GM12878 (cell line): ENCODE data around the gene CFHR5. TPM values are rescaled to one million over a fixed set of nuclear protein-coding genes. Genes with fewer than 3 reads are reported as not detected.

ENCODE experiments used
- ATAC-seq: fragments of 200-7000 bp; cut with Tn5 transposase; 3 replicates; pipeline ENCODE4 v1.9.1; 2020; ENCODE audit warnings: mild to moderate bottlenecking, moderate library complexity
- BruUV-seq: library from RNA; stranded (reverse); fragments of 400-500 nt; replicated peaks from 2 replicates; lab custom pipeline; 2021; lab: Mats Ljungman, UMichigan
- CTCF ChIA-PET: fragments of 300-600 bp; sonication (Branson Sonifier 250); formaldehyde crosslinking; extraction: SDS; loops from one replicate; lab custom pipeline; 2021; ENCODE audit warnings: inconsistent platforms; lab: Yijun Ruan, JAX
- POLR2A ChIA-PET: fragments of 350-600 bp; formaldehyde crosslinking; extraction: SDS; loops from one replicate; lab custom pipeline; 2021; ENCODE audit warnings: inconsistent platforms; lab: Charles Lee
- RAD21 ChIA-PET: fragments of 300-600 bp; sonication (Branson Sonifier 250); formaldehyde crosslinking; loops from one replicate; lab custom pipeline; 2023; ENCODE audit warnings: antibody characterized with exemption; ENCODE audit not compliant: unreplicated experiment; lab: Charles Lee
- SMC1A ChIA-PET: fragments of 300-600 bp; sonication (Branson Sonifier 250); formaldehyde crosslinking; loops from one replicate; lab custom pipeline; 2023; ENCODE audit not compliant: unreplicated experiment, uncharacterized antibody; lab: Charles Lee
- DNase-seq: peaks from one replicate; pipeline ENCODE4 v3.0.0-alpha.2; 2011; ENCODE audit warnings: low read depth, low spot score
- FAIRE-seq: peaks from 3 replicates; lab custom pipeline; 2011; peaks lifted over from hg19 to GRCh38; lab: Jason Lieb, UNC
- H2AFZ ChIP-seq: 2 replicates; pipeline ENCODE4 v1.6.0; 2011; ENCODE audit warnings: low read depth, low read length, control low read depth; ENCODE audit not compliant: control insufficient read depth
- H3K27ac ChIP-seq: 2 replicates; pipeline ENCODE4 v1.5.1; 2011; ENCODE audit warnings: control low read depth; ENCODE audit not compliant: control insufficient read depth, insufficient read depth
- H3K27me3 ChIP-seq, 2 experiments: replicated peaks in 1 of 2; 2 replicates each; pipeline versions ENCODE4 v1.6.0 to v1.6.1; 2011; ENCODE audit warnings: low read length in 1 of 2; ENCODE audit not compliant: control insufficient read depth in 2 of 2, insufficient read depth in 2 of 2
- H3K36me3 ChIP-seq, 2 experiments: 2 replicates each; pipeline ENCODE4 v1.5.1; 2011; ENCODE audit warnings: low read length in 1 of 2; ENCODE audit not compliant: control insufficient read depth in 2 of 2, insufficient read depth in 2 of 2
- H3K4me1 ChIP-seq: 2 replicates; pipeline ENCODE4 v1.6.1; 2011; ENCODE audit warnings: mild to moderate bottlenecking, low read length, moderate library complexity, mixed read lengths; ENCODE audit not compliant: control insufficient read depth, insufficient read depth
- H3K4me2 ChIP-seq: 2 replicates; pipeline ENCODE4 v1.6.0; 2011; ENCODE audit warnings: control low read depth; ENCODE audit not compliant: control insufficient read depth, insufficient read depth
- H3K4me3 ChIP-seq: fragments of 200-600 bp; sonication (generic); 2 replicates; pipeline ENCODE4 v1.5.1; 2016
- H3K79me2 ChIP-seq: 2 replicates; pipeline ENCODE4 v1.6.0; 2011; ENCODE audit warnings: low read length; ENCODE audit not compliant: control insufficient read depth, insufficient read depth
- H3K9ac ChIP-seq: 2 replicates; pipeline ENCODE4 v1.8.0; 2011; ENCODE audit warnings: low read length, control low read depth, mixed read lengths; ENCODE audit not compliant: control insufficient read depth, insufficient read depth
- H3K9me3 ChIP-seq: replicated peaks from 3 replicates; pipeline ENCODE4 v1.5.1; 2011; ENCODE audit warnings: mild to moderate bottlenecking, low read length; ENCODE audit not compliant: control insufficient read depth, insufficient read depth
- H4K20me1 ChIP-seq: 2 replicates; pipeline ENCODE4 v1.6.0; 2011; ENCODE audit not compliant: control insufficient read depth, insufficient read depth
- FOXK2 ChIP-seq: fragments of 450-650 bp; IDR thresholded peaks from 2 replicates; pipeline ENCODE4 v1.6.1; 2017; ENCODE audit warnings: mild to moderate bottlenecking, moderate library complexity
- FOXM1 ChIP-seq: IDR thresholded peaks from 2 replicates; pipeline ENCODE4 v1.6.1; 2012; ENCODE audit warnings: low read depth, mild to moderate bottlenecking, inconsistent platforms, low read length, moderate library complexity
- TCF7 ChIP-seq: IDR thresholded peaks from 2 replicates; pipeline ENCODE4 v1.6.1; 2014; ENCODE audit warnings: antibody characterized with exemption, borderline replicate concordance
- ZNF687 ChIP-seq: fragments of 450-650 bp; IDR thresholded peaks from 2 replicates; pipeline ENCODE4 v1.6.1; 2017; ENCODE audit warnings: mild to moderate bottlenecking, moderate library complexity
- WGBS: methylation state at CpG from one replicate; pipeline ENCODE4 v1.1.6; 2016; ENCODE audit warnings: low lambda C conversion rate; ENCODE audit not compliant: insufficient replicate concordance, insufficient coverage; ENCODE audit errors: missing lambda C conversion rate; 5-methylcytosine and 5-hydroxymethylcytosine counted together
- in situ Hi-C: fragments of 300-500 bp; cut with MboI; formaldehyde crosslinking; loops from 9 replicates; pipeline ENCODE4 v1.14.3; 2018; ENCODE audit warnings: mixed read lengths
- intact Hi-C: fragments of 100-400 bp; cut with micrococcal nuclease; formaldehyde crosslinking; loops from one replicate; pipeline ENCODE4 v1.14.2; 2022; ENCODE audit not compliant: unreplicated experiment
- polyA plus RNA-seq, 11 experiments: library from polyadenylated mRNA; depleted of rRNA in 4 of 11; unstranded in 6 of 11; stranded (reverse) in 5 of 11; fragments of >200 nt; fragmentation: Nextera tagmentation in 4 of 11; fragmentation: Illumina TruSeq in 1 of 11; extraction: Ambion mirVana in 4 of 11; extraction: Trizol in 1 of 11; gene quantifications; 1 replicate in 1 of 11; 2 replicates in 10 of 11; pipeline versions ENCODE4 v1.2.1 to v1.2.3, GENCODE V29; 2011 to 2016; ENCODE audit warnings: inconsistent platforms in 2 of 11, missing spikeins in 2 of 11, low read depth in 1 of 11
- total RNA-seq, 4 experiments: library from RNA; depleted of rRNA in 3 of 4; stranded (reverse); fragments of >200 nt in 3 of 4; fragmentation: Illumina TruSeq in 1 of 4; extraction: Trizol in 1 of 4; gene quantifications; 2 replicates each; pipeline versions ENCODE4 v1.2.1 to v1.2.3, GENCODE V29; 2013 to 2021
- TF ChIP-seq, protein P1 (sequence below): fragments of 450-650 bp; IDR thresholded peaks from 2 replicates; pipeline ENCODE4 v1.6.1; 2017; ENCODE audit warnings: low read depth, mild to moderate bottlenecking, moderate library complexity

The CFHR5 gene
- total and polyA plus RNA-seq, 10 of the 15 experiments (the other 5 are each of a cell fraction or from before 2014, with no cell fraction given): not detected

- H4K20me1 ChIP-seq: no peaks in the 10 kb centered on the region
- H3K9ac ChIP-seq: no peak overlapping the region
- BruUV-seq: no TSS peak
- H3K4me2 ChIP-seq: no peak overlapping the region
- in situ Hi-C loops (no loop called here), intact Hi-C loops (no loop called here)
- 32% methylated on average over 1 of the region's 1 CpG for WGBS
- CTCF ChIA-PET: interaction anchor here (1.1 kb wide), 1 partner anchor 21 kb away, joined by 3 read pairs; no protein-coding TSS in a partner anchor
- no peak overlapping the region for H2AFZ ChIP-seq
- H3K27me3 ChIP-seq: no peaks in the 10 kb centered on the region
- RAD21 ChIA-PET: no interaction called here
- POLR2A ChIA-PET: interaction anchor here (1.1 kb wide), 1 partner anchor 8 kb away, joined by 3 read pairs; no protein-coding TSS in a partner anchor
- H3K4me3 ChIP-seq: no peak overlapping the region
- no peaks in the 10 kb centered on the region for H3K4me1 ChIP-seq
- TF ChIP-seq FOXM1 (no peak), ZNF687 (no peak), TCF7 (no peak), FOXK2 (no peak)
- TF ChIP-seq, protein P1, sequence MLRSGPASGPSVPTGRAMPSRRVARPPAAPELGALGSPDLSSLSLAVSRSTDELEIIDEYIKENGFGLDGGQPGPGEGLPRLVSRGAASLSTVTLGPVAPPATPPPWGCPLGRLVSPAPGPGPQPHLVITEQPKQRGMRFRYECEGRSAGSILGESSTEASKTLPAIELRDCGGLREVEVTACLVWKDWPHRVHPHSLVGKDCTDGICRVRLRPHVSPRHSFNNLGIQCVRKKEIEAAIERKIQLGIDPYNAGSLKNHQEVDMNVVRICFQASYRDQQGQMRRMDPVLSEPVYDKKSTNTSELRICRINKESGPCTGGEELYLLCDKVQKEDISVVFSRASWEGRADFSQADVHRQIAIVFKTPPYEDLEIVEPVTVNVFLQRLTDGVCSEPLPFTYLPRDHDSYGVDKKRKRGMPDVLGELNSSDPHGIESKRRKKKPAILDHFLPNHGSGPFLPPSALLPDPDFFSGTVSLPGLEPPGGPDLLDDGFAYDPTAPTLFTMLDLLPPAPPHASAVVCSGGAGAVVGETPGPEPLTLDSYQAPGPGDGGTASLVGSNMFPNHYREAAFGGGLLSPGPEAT: no peak
- H3K27ac ChIP-seq: no peak overlapping the region
- SMC1A ChIA-PET: interaction anchor here (1.3 kb wide), 1 partner anchor 11 kb away, joined by 3 read pairs; no protein-coding TSS in a partner anchor
- H3K79me2 ChIP-seq: no peaks in the 10 kb centered on the region
- ATAC-seq (no peak), DNase-seq (no peak), FAIRE-seq (no peak)
- no peaks in the 10 kb centered on the region for H3K36me3 ChIP-seq
- H3K9me3 ChIP-seq: no peaks in the 10 kb centered on the region
Observed at GRCh38 chr1:196970182-196970581, 7.2 kb upstream of the CFHR5 start.
